GM18511 (cell line): Measurements from ENCODE around the gene TNNC2.
"Not testable (repeated sequence)": the region's sequence is repeated elsewhere in the genome, so short reads cannot be mapped to it uniquely, and the experiment has no call there.

Experiments
- ATAC-seq: cut with Tn5 transposase; IDR thresholded peaks from one replicate; pipeline ENCODE4 v1.9.1; 2021; ENCODE audit warnings: mild to moderate bottlenecking, moderate library complexity; ENCODE audit not compliant: unreplicated experiment

TNNC2 gene

DNA sequence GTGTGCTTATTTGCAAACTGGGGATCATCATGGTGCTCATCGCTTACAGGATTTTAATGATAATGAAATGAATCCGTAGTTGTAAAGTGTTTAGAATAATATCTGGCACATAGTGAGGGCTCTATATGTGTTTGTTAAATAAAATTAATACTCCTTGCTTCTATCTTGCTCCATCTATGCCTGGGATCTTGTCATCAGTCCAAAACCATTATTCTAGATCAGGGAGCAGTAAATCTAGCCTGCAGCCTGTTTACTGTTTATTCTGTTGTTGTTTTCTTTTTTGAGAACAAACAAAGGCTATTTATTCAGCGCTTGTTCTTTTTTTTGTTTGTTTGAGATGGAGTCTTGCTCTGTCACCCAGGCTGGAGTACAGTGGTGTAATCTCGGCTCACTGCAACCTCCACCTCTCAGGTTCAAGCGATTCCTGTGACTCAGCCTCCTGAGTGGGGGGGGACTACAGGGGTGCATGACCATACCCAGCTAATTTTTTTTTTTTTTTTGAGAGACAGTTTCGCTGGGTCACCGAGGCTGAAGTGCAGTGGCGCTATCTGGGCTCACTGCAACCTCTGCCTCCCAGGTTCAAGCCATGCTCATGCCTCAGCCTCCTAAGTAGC, 22.0 kb upstream of the TNNC2 start:
- ATAC-seq, result no peak

DNA sequence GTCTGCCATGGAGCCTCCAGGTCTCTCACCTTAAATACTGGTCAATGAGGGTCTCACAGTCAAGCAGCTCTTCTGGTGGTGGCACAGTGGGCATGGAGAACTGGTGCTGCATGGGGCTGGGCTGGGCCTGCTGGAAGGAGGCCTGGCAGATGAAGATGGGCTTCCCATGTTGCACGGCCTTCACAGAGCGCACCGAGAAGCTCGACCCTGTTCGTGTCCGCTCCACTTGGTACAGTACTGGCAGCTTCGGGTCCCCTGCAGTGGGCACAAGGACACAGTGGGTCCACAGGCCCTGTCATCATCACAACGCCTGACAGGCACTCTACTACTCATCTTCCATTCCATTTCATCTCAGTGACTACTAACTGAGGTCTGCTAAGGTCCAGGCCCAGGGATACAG, 21.3 kb upstream of the TNNC2 start:
- ATAC-seq, result no peak

DNA sequence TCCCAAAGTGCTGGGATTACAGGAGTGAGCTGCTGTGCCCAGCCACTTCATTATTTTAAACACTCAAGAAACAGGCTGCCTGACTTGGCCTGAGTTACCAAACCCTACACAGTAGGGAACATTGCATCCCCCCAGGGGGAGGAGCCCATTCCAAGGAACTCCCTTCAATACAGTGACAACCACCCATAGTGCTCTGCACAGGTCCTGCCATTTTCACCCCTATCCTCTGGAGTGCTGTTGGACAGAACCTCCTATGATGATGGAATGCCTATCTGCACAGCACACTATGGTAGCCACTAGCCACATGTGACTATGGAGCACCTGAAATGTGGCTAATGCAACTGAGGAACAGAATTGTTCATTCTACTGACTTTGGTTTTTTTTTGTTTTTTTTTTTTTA, 18.3 kb upstream of the TNNC2 start:
- ATAC-seq, result no peak

DNA sequence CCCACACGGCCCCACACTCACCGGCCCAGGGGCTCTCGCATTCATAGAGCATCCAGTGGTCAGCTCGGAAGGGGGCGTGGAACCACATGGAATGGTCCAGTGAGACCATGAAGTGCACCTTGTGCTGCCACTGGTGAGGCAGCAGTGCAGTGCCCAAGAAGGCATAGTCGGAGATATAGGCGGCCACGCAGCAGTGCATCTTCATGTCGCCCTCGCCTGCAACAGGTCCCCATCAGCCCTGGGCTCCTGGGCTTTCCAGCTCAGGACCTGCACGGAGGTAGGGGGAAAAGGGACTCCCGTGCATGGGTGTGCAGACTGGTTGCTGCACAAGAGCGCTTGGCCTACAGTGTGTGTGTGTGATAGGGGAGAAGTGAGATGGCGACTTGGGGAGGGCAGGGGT, 16.4 kb upstream of the TNNC2 start:
- ATAC-seq, result no peak

DNA sequence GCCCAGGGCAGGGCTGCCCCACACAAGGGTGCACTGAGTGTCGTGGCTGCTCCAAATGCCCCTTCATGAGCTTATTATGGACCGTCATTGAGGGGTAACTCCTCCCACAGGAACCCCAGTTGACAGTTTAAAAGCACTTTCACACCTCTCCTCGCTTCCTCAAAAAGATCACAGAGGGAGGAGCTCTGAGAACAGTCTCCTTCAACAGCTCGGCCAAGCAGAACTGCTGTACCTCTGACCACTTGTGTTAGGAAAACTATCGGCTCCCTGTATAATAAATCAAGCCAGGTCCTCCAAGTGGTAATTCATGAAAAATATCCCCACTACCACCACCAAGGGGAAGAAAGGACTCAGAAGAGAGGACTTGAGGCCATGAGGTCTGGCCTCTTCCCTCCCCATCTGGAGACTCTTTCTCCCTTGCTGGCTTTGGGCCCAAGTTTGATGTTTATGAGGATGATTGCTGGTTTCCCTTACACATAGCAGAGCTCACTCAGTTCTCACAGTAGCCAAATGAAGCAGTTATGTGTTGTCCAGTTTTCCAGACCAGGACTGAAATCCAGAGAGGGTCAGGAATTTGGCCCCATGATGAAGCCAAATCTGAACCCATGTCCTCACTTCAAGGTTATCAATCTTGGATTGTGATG, 15.2 kb upstream of the TNNC2 start:
- peak; percentile 74 for ATAC-seq

DNA sequence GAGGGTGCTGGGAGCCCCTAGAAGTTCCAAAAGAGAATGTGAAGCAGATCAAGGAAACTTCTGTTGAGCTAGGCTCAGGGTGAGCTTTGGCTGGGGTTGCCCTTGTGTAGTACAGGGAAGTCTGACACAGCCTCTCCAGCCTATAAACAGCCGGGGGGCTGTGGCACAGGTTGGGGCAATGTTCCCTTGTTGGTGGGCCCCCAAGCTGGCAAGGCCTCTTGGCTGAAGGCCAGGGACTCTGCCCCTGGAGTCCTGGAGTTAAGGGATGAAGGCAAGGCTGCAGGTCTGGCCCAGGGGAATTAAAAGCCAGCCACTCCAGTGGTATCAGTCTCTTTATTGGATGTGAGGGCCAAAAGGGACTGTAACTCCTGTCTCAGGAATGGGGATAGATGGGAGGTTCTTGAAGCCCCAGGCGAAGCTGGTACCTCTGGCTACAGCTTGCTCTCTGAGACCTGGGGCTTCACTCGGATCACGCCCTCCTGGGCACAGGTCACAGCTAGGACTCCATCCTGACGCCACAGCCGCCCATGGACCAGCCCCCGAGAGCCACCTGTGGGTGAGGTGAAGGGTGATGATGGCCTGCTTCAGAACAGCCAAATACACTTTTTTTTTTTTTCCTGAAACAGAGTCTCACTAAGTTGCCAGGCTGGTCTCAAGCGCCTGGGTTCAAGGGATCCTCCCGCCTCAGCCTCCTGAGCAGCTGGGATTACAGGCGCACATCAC, 14.5 kb upstream of the TNNC2 start:
- ATAC-seq, result no peak

DNA sequence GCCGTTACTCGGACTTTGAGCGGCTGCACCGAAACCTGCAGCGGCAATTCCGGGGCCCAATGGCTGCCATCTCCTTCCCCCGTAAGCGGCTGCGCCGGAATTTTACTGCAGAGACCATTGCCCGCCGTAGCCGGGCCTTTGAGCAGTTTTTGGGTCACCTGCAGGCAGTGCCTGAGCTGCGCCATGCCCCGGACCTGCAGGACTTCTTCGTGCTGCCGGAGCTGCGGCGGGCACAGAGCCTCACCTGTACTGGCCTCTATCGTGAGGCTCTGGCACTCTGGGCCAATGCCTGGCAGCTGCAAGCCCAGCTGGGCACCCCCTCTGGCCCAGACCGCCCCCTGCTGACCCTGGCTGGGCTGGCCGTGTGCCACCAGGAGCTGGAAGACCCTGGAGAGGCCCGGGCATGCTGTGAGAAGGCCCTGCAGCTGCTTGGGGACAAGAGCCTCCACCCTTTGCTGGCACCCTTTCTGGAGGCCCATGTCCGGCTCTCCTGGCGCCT, 13.6 kb upstream of the TNNC2 start:
- no peak for ATAC-seq

DNA sequence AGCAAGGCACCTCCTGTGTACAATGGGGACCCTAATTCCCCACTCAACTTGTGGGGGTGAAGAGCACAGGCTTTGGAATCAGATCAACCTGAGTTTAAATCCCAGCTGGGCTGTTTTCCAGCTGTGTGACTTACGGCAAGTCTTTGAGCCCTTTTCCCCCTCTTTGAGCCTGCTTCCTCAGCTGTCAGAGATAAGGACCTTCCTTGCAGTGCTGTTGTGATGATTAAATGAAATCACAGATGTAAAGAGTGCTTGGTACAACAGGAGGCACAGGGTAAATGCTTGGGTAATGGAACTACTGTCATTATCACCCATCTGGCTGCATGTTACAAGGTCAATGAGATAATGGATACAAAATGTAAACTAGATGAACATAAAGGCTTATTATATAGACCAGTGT, 9.7 kb upstream of the TNNC2 start:
- no peak for ATAC-seq

DNA sequence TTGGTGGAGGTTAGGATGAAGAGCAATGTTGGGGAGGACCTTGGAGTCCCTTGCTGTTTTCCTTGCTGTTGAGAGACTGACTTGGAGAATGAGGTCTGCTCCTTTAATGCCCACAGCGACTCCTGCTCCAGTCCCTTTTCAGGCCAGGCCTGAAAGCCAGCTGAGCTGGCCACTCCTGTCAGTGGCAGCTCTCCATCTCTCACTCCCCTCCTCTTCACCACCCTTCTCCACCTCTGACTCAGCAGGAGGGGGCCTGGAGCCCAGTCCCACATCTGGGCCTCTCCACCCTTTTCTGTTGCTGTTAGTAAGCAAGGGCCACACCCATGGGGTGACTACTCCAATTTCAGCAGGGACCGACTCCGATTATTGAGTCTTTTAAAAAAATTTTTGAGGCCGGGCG, 8.7 kb upstream of the TNNC2 start:
- ATAC-seq, result no peak

DNA sequence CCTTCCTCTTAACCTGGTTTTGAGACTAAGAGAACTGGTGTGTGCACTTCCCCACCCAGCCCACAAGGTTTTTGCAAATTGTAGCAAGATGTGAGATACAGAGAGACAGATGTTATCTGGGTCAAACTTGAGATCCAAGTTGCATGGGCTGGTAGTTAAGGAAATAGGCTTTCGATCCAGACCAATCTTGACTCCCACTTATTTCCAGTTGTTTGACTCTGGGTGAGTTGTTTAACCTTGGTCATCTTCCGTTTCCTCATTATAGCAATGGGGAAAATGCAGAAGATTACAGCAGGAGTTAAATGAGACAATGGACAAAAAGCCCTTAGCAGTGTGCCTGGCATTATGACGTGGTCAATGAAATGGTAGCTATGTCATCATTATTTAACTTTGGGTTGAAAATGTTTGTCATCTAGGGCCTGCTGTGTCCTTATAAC, 8.2 kb upstream of the TNNC2 start:
- no peak for ATAC-seq

DNA sequence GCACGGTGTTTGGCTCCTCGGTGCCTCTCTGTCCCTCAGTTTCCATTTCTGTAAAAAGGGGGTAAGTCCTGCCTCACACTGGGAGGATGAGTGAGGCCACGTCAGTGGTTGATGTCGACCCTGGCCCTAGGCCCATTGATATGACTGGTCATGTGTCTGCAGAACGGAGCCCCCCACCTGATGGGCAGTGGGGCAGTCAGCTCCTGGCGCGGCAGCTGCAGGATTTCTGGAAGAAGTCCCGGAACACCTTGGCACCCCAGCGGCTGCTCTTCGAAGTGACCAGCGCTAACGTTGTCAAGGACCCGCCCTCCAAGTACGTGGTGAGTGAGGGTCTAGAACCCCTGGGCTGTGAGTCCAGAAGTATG, 7.7 kb upstream of the TNNC2 start:
- ATAC-seq, result no peak

DNA sequence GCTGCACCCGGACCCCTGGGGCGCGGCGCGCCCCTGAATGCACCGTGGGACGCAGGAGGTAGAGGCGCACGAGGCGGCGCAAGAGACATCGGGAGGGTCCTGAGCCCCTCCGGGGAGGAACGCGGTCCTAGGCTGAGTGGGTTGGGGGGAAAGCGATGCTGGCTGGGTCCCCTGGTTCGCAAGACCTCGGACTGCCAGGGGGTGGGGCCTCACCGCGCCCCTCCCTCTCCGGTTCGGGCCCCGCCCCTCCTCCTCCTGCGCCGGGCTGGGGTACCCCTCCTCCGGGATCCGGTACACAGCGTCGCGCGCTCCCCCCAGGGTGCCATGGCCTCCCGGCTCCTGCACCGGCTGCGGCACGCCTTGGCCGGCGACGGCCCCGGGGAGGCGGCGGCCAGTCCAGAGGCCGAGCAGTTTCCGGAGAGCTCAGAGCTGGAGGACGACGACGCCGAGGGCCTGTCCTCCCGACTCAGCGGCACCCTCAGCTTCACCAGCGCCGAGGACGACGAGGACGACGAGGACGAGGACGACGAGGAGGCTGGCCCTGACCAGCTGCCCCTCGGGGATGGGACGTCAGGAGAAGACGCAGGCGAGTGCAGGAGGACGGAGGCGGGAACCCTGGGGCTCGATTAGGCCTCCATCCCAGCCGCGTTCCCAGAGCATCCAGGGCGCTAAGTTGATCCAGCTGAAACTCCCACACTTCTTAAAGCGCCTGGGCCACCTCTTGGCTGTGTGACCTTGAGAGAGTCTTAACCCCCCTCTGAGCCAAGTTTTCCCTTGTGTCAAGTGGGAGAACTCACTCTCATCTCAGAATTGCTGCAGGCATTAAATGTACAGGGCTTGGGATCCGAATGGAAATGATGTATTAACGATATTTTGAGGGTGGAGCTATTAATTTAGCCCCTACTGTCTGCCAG, 7.0 kb upstream of the TNNC2 start:
- ATAC-seq, result peak; percentile 48

DNA sequence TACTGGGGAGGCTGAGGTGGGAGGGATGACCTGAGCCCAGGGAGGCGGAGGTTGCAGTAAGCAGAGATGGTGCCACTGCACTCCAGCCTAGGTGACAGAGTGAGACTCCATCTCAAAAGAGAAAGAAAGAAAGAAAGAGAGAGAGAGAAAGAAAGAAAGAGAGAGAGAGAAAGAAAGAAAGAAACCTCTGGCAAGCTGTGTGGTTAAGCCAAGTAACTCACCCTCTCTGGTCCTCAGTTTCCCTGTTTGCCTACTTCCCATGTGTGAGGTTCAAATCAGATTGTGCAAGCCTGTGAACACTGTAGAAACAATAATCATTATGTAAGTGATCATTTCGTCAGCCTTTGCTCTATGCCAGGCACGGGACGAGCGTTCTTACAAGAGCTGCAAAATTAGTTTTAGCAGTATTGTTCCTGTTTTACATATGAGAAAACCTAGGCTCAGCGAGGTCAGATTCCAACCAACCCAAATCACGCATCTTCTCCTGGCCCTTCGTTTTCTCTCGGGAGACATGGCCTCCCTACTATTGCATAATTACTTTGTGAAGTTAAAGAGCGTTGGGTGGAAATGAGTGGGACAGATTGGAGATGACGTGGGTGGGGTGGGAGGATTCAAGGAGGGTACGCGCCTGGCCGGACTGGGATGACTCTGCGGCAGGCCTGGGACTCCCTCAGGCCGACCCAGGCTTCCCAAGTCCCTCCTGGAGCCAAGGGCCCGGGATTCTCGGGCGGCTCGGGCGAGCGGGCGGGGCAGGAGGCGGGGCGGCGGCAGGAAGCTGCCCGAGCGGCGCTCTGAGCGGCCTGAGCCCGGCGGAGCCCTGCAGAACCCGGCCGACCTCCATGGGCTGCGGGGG, 6.1 kb upstream of the TNNC2 start, which contains the start of gene SNX21:
TSS of gene SNX21 (plus strand) at position 770 of the 853 bp plus-strand sequence. CDS start 121 bp downstream, outside the sequence.
- ATAC-seq, result peak; percentile 52

DNA sequence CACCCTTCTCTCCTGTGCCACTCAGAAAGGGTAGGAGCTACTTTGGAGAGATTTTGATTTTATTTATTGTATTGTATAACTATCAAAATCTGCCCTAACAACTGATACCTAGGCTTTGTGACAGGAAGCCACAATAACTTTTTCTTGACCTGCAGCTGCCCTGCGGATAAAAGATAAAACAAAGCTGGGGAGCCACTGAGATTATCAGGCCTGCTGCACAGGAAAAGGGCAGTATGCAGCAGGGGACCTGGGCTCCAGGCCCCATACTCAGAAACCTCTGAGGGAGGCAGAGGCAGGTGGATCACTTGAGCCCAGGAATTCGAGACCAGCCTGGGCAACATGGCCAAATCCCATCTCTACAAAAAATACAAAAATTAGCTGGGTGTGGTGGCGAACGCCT, 5.5 kb upstream of the TNNC2 start:
- ATAC-seq, result no peak

DNA sequence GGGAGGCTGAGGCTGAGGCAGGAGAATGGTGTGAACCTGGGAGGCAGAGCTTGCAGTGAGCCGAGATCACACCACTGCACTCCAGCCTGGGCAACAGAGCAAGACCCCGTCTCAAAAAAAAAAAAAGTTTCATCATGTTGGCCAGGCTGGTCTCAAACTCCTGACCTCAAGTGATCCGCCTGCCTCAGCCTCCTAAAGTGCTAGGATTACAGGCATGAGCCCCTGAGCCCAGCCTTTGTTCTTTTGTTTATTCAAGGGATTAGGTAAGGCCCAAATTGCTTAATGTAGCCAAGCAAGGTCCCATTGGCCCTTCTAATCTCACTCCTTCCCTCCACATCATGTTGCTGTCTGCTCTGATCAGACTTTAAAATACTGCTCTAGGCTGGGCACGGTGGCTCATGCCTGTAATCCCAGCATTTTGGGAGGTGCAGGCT, 2.6 kb upstream of the TNNC2 start:
- ATAC-seq, result not testable (repeated sequence)

DNA sequence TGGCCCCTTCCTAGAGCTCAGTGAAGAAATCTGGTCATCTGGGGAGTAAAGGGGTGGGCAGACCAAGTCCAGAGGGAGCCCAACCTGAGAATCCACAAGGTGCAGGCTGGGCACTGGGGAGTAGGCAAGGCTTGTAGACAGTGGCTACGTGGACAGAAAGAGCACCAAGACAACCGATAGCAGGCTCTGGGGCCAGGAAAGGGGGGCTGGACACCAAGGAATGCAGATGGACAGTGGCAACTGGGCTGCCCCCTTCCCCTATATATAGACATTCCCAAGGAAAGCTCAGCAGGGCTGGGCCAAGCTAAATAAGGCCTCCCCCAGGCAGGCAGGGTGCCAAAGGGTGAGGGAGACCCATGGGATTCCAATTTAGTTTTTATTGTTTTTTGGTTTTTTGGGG, 1.5 kb upstream of the TNNC2 start:
- ATAC-seq, result no peak

DNA sequence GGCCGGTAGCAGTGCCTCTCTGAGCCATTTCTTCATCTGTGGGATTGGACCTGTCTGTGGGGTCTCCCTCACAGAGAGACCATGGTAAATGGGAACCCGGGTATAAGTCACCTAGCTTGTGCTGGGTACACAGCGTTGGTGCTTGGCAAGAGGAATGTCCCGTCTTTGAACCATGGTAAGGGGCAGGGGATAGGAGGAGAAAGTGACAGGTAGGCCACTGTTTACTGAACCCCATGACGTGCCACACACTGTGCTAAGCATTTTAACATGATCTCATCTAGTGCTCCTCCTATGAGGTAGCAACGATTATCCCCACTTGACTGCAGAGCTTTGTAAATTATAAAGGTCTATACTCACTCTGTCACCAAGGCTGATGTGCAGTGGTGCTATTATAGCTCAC, 600 bp upstream of the TNNC2 start:
- no peak for ATAC-seq

DNA sequence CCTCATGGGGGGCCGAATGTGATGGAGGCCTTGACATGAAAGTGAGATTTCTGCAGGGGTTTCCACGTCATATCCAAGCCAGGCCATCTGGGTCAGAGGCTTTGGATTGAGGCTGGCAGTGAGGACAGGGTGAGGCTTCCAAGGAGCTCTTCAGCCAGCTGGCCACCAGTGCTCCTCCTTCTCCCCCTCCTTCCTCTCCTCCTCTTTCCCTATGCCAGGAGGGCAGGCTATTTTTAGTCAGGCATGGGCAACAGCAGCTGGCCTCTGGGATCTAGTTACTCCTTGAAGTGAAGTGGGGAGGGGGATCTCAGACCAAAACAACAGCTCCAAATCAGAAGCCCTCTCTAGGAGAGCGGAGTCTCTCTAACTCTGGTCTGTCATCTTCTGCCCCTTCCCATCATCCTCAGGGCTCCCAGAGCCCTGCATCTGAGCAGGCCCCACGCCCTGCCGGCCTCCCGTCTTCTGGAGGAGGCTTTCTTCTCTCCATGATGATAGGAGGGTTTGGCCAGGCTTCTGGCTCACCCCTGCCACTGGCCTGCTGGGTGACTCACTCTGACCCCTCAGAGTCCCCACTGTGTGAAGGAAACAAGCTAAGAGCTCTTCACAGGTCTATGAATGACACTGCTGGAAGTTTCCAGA, 612 bp downstream of the TNNC2 start:
- ATAC-seq, result no peak

DNA sequence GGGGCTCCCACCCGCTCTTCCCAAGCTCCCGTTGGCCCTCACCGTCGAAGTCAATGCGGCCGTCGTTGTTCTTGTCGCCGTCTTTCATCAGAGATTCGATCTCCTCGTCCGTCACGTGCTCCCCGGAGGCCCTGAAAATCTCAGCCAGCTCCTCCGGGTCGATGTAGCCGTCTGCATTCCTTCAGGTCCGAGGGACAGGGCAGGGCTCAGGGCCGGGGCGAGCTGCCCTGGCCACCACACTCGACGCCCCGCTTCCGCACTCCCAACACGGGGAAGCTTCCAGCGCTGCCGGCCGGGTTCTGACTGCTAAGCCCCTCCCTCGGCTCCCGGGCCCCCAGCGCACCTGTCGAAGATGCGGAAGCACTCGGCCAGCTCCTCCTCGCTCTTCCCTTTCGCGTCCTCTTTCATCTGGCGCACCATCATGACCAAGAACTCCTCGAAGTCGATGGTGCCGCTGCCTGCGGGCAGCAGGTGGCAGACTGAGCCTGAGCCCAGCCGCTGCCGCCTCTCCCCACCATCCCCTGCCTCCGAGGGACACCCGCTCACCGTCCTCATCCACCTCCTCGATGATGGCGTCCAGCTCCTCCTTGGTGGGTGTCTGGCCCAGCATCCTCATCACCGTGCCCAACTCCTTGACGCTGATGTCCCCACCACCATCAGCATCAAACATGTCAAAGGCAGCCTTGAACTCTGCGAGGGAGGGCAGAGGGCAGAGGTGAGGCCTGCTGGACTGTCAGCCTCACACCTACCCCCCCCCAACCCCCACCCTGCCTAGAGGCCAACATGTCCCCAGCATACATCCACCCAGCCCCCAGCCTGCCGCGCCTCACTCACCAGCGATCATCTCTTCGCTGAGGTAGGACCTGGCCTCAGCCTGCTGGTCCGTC, 2.9 kb downstream of the TNNC2 start:
- ATAC-seq, result no peak
